Panc1 (cell line): ENCODE data around the gene SHE. TPM values are rescaled to one million over a fixed set of nuclear protein-coding genes. Genes with fewer than 3 reads are reported as not detected.

Experiments used
- ATAC-seq: fragments of 200-7000 bp; cut with Tn5 transposase; 2 replicates; pipeline ENCODE4 v1.9.1; 2020; ENCODE audit warnings: mild to moderate bottlenecking, moderate library complexity
- BruUV-seq: library from RNA; stranded (reverse); fragments of 400-500 nt; replicated peaks from 2 replicates; lab custom pipeline; 2021; lab: Mats Ljungman, UMichigan
- CTCF ChIA-PET: fragments of 300-600 bp; sonication (Branson Sonifier 250); formaldehyde crosslinking; loops from one replicate; lab custom pipeline; 2022; ENCODE audit warnings: antibody characterized with exemption; lab: Charles Lee
- POLR2A ChIA-PET: fragments of 300-600 bp; sonication (Branson Sonifier 250); formaldehyde crosslinking; loops from one replicate; lab custom pipeline; 2022; ENCODE audit warnings: antibody characterized with exemption; lab: Charles Lee
- DNase-seq: peaks from one replicate; pipeline ENCODE4 v3.0.0-alpha.2; 2010; ENCODE audit warnings: low read depth, low spot score
- H3K27ac ChIP-seq: 2 replicates; pipeline ENCODE4 v1.5.1; 2011; ENCODE audit warnings: mild to moderate bottlenecking, low read length, inconsistent platforms
- H3K27me3 ChIP-seq: fragments of 200-500 bp; sonication (Bioruptor generic); 2 replicates; pipeline ENCODE4 v1.6.0; 2014; ENCODE audit warnings: low read length, inconsistent platforms; ENCODE audit not compliant: control insufficient read depth, insufficient read depth
- H3K36me3 ChIP-seq: fragments of 200-500 bp; sonication (Bioruptor generic); 2 replicates; pipeline ENCODE4 v1.5.1; 2014; ENCODE audit warnings: inconsistent platforms, mild to moderate bottlenecking, low read length, moderate library complexity; ENCODE audit not compliant: control insufficient read depth, insufficient read depth
- H3K4me1 ChIP-seq: 2 replicates; pipeline ENCODE4 v1.5.1; 2011; ENCODE audit warnings: inconsistent platforms, mild to moderate bottlenecking, low read length, moderate library complexity; ENCODE audit not compliant: control insufficient read depth, insufficient read depth
- H3K4me3 ChIP-seq, 2 experiments: 2 replicates each; pipeline ENCODE4 v1.5.1; 2011 to 2012; ENCODE audit warnings: low read depth in 2 of 2, low read length in 2 of 2, mild to moderate bottlenecking in 2 of 2, inconsistent platforms in 1 of 2, moderate library complexity in 1 of 2
- H3K9me3 ChIP-seq: fragments of 200-500 bp; sonication (Bioruptor generic); 2 replicates; pipeline ENCODE4 v1.5.1; 2014; ENCODE audit warnings: low read depth, mild to moderate bottlenecking, inconsistent platforms, low read length, moderate library complexity; ENCODE audit not compliant: control insufficient read depth, insufficient read depth
- POLR2AphosphoS5 ChIP-seq: IDR thresholded peaks from 2 replicates; pipeline ENCODE4 v1.6.1; 2012; ENCODE audit warnings: mild to moderate bottlenecking, low read depth, low read length, moderate library complexity
- SIN3A ChIP-seq: IDR thresholded peaks from 2 replicates; pipeline ENCODE4 v1.6.1; 2012; ENCODE audit warnings: low read depth, mild to moderate bottlenecking, low read length, moderate library complexity, borderline replicate concordance; ENCODE audit not compliant: insufficient read depth
- TCF7L2 ChIP-seq: IDR thresholded peaks from 2 replicates; pipeline ENCODE4 v1.6.1; 2011; ENCODE audit warnings: mild to moderate bottlenecking, low read depth, low read length, inconsistent platforms
- in situ Hi-C: cut with HindIII; loops from 2 replicates; pipeline ENCODE4 v1.10.0; 2016; ENCODE audit warnings: low sequenced_read_pairs, low pct_unique_long_range_greater_than_20kb
- intact Hi-C: fragments of 100-400 bp; cut with micrococcal nuclease; formaldehyde crosslinking; loops from one replicate; pipeline ENCODE4 v1.10.0; 2022; ENCODE audit not compliant: unreplicated experiment
- total RNA-seq: library from RNA; stranded (reverse); gene quantifications from one replicate; pipeline ENCODE4 v1.2.1, GENCODE V29; 2021; ENCODE audit not compliant: unreplicated experiment
- TF ChIP-seq, protein P1 (sequence below): fragments of 450-650 bp; IDR thresholded peaks from 2 replicates; pipeline ENCODE4 v1.5.1; 2017; ENCODE audit warnings: mild to moderate bottlenecking
- TF ChIP-seq, protein P2 (sequence below), 2 experiments: IDR thresholded peaks; 2 replicates each; pipeline ENCODE4 v1.6.1; 2011 to 2012; ENCODE audit warnings: low read depth in 2 of 2, control low read depth in 1 of 2, low read length in 1 of 2, mild to moderate bottlenecking in 1 of 2, moderate library complexity in 1 of 2; ENCODE audit not compliant: insufficient read depth in 1 of 2

Gene SHE
- total RNA-seq, 1 experiment from 2014 or later, result 0.03 TPM

DNA sequence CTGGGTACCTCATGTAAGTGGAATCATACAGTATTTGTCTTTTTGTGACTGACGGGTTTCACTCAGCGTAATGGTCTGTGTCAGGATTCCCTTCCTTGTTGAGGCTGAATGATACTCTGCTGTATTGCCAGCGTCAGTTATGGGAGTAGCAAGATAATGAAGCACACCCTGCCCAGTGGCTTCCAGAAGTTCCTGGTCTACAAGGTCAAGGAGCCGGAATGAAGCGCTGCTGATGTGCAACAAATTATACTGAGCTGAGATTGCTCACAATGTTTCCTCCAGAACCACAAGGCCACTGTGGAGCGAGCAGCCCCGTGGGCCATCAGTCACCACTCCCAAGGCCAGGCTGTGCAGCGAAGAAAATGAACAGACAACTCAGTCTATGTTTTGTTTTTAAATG is 24.2 kb downstream of the SHE start:
- Histone ChIP-seq H3K4me1 (peaks cover 2% of the 10 kb centered on the region; the same call in 1 of the 2 replicates), H3K27me3 (no peaks in the 10 kb centered on the region), H3K27ac (no peak overlapping the region), H3K4me3 (no peak overlapping the region), H3K36me3 (no peaks in the 10 kb centered on the region), H3K9me3 (no peaks in the 10 kb centered on the region)
- CTCF ChIA-PET, result no interaction called here
- POLR2A ChIA-PET, result no interaction called here
- in situ Hi-C loops, result no loop called here
- intact Hi-C loops, result no loop called here
- TF ChIP-seq SIN3A, result no peak
- TF ChIP-seq, protein P1, sequence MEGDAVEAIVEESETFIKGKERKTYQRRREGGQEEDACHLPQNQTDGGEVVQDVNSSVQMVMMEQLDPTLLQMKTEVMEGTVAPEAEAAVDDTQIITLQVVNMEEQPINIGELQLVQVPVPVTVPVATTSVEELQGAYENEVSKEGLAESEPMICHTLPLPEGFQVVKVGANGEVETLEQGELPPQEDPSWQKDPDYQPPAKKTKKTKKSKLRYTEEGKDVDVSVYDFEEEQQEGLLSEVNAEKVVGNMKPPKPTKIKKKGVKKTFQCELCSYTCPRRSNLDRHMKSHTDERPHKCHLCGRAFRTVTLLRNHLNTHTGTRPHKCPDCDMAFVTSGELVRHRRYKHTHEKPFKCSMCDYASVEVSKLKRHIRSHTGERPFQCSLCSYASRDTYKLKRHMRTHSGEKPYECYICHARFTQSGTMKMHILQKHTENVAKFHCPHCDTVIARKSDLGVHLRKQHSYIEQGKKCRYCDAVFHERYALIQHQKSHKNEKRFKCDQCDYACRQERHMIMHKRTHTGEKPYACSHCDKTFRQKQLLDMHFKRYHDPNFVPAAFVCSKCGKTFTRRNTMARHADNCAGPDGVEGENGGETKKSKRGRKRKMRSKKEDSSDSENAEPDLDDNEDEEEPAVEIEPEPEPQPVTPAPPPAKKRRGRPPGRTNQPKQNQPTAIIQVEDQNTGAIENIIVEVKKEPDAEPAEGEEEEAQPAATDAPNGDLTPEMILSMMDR, result no peak
- TF ChIP-seq, protein P2, sequence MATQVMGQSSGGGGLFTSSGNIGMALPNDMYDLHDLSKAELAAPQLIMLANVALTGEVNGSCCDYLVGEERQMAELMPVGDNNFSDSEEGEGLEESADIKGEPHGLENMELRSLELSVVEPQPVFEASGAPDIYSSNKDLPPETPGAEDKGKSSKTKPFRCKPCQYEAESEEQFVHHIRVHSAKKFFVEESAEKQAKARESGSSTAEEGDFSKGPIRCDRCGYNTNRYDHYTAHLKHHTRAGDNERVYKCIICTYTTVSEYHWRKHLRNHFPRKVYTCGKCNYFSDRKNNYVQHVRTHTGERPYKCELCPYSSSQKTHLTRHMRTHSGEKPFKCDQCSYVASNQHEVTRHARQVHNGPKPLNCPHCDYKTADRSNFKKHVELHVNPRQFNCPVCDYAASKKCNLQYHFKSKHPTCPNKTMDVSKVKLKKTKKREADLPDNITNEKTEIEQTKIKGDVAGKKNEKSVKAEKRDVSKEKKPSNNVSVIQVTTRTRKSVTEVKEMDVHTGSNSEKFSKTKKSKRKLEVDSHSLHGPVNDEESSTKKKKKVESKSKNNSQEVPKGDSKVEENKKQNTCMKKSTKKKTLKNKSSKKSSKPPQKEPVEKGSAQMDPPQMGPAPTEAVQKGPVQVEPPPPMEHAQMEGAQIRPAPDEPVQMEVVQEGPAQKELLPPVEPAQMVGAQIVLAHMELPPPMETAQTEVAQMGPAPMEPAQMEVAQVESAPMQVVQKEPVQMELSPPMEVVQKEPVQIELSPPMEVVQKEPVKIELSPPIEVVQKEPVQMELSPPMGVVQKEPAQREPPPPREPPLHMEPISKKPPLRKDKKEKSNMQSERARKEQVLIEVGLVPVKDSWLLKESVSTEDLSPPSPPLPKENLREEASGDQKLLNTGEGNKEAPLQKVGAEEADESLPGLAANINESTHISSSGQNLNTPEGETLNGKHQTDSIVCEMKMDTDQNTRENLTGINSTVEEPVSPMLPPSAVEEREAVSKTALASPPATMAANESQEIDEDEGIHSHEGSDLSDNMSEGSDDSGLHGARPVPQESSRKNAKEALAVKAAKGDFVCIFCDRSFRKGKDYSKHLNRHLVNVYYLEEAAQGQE (IDR thresholded peaks at IDR 0.05; ENCODE audit: insufficient read depth in 1 of 2, low read depth in 2 of 2, low read length in 1 of 2), result no peak
- TF ChIP-seq TCF7L2, result no peak
- no peak for TF ChIP-seq POLR2AphosphoS5
- BruUV-seq, result no TSS peak
- DNase-seq (no peak), ATAC-seq (no peak)

DNA sequence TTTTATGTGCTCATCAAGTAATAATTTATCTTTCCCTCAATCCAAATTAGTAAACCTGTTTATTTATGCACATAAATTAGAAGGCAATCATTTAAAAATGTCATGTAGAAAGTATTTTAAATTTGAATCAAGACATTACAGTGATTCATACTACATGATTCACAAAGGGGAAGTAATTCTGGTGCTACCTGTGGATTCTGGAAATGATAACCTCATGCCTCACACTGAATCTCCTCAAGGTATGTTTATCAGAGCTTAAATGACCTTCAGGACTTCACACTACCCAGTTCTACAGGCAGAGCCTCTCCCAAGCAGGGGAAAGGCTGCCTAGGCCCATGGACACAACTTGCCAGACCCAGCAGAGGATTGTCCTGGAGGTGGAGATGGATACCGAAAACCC is 25.4 kb downstream of the SHE start:
- peaks cover 2% of the 10 kb centered on the region; the same call in 1 of the 2 replicates for H3K4me1 ChIP-seq
- no peak overlapping the region for H3K4me3 ChIP-seq
- CTCF ChIA-PET, result no interaction called here
- ATAC-seq, result no peak
- POLR2A ChIA-PET, result interaction anchor here (0.7 kb wide), 1 partner anchor 38 kb away, joined by 4 read pairs; no protein-coding TSS in a partner anchor
- no peaks in the 10 kb centered on the region for H3K27me3 ChIP-seq
- H3K9me3 ChIP-seq, result no peaks in the 10 kb centered on the region
- in situ Hi-C loops, result no loop called here
- intact Hi-C loops, result no loop called here
- no peak overlapping the region for H3K27ac ChIP-seq
- BruUV-seq, result no TSS peak
- H3K36me3 ChIP-seq, result no peaks in the 10 kb centered on the region
- DNase-seq, result no peak
- no peak for TF ChIP-seq TCF7L2
- TF ChIP-seq, protein P1, result no peak
- no peak for TF ChIP-seq POLR2AphosphoS5
- no peak for TF ChIP-seq SIN3A
- TF ChIP-seq, protein P2 (IDR thresholded peaks at IDR 0.05; ENCODE audit: insufficient read depth in 1 of 2, low read depth in 2 of 2, low read length in 1 of 2), result no peak
